Measurements from ENCODE around the gene CEP72.

CEP72 gene

GRCh38 chr5:635306-636055 is 23.3 kb downstream of the CEP72 start:
- in situ Hi-C loops (cut with HindIII; ENCODE audit: low sequenced_read_pairs) = no loop called here

GRCh38 chr5:636951-637350 is 24.8 kb downstream of the CEP72 start:
- in situ Hi-C loops (cut with HindIII; ENCODE audit: low sequenced_read_pairs) = no loop called here

- in situ Hi-C loops (cut with HindIII; ENCODE audit: low sequenced_read_pairs) = no loop called here
Observed at GRCh38 chr5:637581-638450, 25.7 kb downstream of the CEP72 start.

GRCh38 chr5:638501-639252 is 26.5 kb downstream of the CEP72 start:
- in situ Hi-C loops (cut with HindIII; ENCODE audit: low sequenced_read_pairs) = no loop called here

- in situ Hi-C loops (cut with HindIII; ENCODE audit: low sequenced_read_pairs) = no loop called here
Observed at GRCh38 chr5:639253-639530, 27.1 kb downstream of the CEP72 start.

GRCh38 chr5:639584-640213 is 27.6 kb downstream of the CEP72 start:
- in situ Hi-C loops (cut with HindIII; ENCODE audit: low sequenced_read_pairs) = no loop called here

GRCh38 chr5:640461-641330 is 28.6 kb downstream of the CEP72 start:
- in situ Hi-C loops (cut with HindIII; ENCODE audit: low sequenced_read_pairs) = no loop called here

GRCh38 chr5:641331-641765 is 29.2 kb downstream of the CEP72 start:
- in situ Hi-C loops (cut with HindIII; ENCODE audit: low sequenced_read_pairs) = no loop called here

- in situ Hi-C loops (cut with HindIII; ENCODE audit: low sequenced_read_pairs) = no loop called here
Observed at GRCh38 chr5:642481-642880, 30.3 kb downstream of the CEP72 start.

GRCh38 chr5:643351-643801 is 31.2 kb downstream of the CEP72 start:
- in situ Hi-C loops (cut with HindIII; ENCODE audit: low sequenced_read_pairs) = no loop called here

- in situ Hi-C loops (cut with HindIII; ENCODE audit: low sequenced_read_pairs) = no loop called here
Observed at GRCh38 chr5:643811-644271, 31.7 kb downstream of the CEP72 start.

- in situ Hi-C loops (cut with HindIII; ENCODE audit: low sequenced_read_pairs) = no loop called here
Observed at GRCh38 chr5:644509-644908, 32.4 kb downstream of the CEP72 start.

- in situ Hi-C loops (cut with HindIII; ENCODE audit: low sequenced_read_pairs) = no loop called here
Observed at GRCh38 chr5:644971-645370, 32.8 kb downstream of the CEP72 start.

GRCh38 chr5:645421-645820 is 33.3 kb downstream of the CEP72 start:
- in situ Hi-C loops (cut with HindIII; ENCODE audit: low sequenced_read_pairs) = no loop called here

GRCh38 chr5:646396-647201 is 34.5 kb downstream of the CEP72 start:
- in situ Hi-C loops (cut with HindIII; ENCODE audit: low sequenced_read_pairs) = no loop called here

GRCh38 chr5:647311-647710 is 35.2 kb downstream of the CEP72 start:
- in situ Hi-C loops (cut with HindIII; ENCODE audit: low sequenced_read_pairs) = no loop called here

GRCh38 chr5:647727-648126 is 35.6 kb downstream of the CEP72 start:
- in situ Hi-C loops (cut with HindIII; ENCODE audit: low sequenced_read_pairs) = no loop called here

- in situ Hi-C loops (cut with HindIII; ENCODE audit: low sequenced_read_pairs) = loop anchor here (10.0 kb wide), 1 partner anchor 253 kb away; no protein-coding TSS in a partner anchor
Observed at GRCh38 chr5:651296-652022, 39.3 kb downstream of the CEP72 start.

Measured in DLD1 (cell line).